Gastroesophageal sphincter (tissue), 4 donors: Measurements from ENCODE around the gene GNB5. TPM values are rescaled to one million over a fixed set of nuclear protein-coding genes. Genes with fewer than 3 reads are reported as not detected.

Experiments used
- ATAC-seq: fragments of 150-250 bp; one replicate; pipeline ENCODE4 v1.9.1; 2016; ENCODE audit warnings: mild to moderate bottlenecking, moderate library complexity
- H3K27ac ChIP-seq, 4 donors: fragments of 200-600 bp; sonication (generic) in 3 of 4; 1 replicate in 3 of 4; 2 replicates in 1 of 4; pipeline ENCODE4 v1.5.1; 2016 to 2019
- H3K27me3 ChIP-seq: fragments of 200-600 bp; sonication (generic); one replicate; pipeline ENCODE4 v1.5.1; 2019
- H3K36me3 ChIP-seq, 2 donors: fragments of 200-600 bp; sonication (generic); one replicate each; pipeline ENCODE4 v1.5.1; 2019; ENCODE audit warnings: control low read depth in 1 of 2
- H3K4me1 ChIP-seq, 3 donors: fragments of 200-600 bp; sonication (generic); 1 replicate in 2 of 3; 2 replicates in 1 of 3; pipeline ENCODE4 v1.5.1; 2016 to 2019; ENCODE audit warnings: control low read depth in 2 of 3
- H3K4me3 ChIP-seq, 2 donors: fragments of 200-600 bp; sonication (generic); one replicate each; pipeline ENCODE4 v1.5.1; 2019; ENCODE audit warnings: mild to moderate bottlenecking in 1 of 2, moderate library complexity in 1 of 2
- H3K9me3 ChIP-seq, 3 donors: fragments of 200-600 bp; sonication (generic); one replicate each; pipeline ENCODE4 v1.5.1; 2017 to 2019; ENCODE audit warnings: control low read depth in 2 of 3
- CTCF ChIP-seq, 4 experiments: fragments of 200-600 bp in 2 of 4; fragments of 450-650 bp in 2 of 4; sonication (generic) in 1 of 4; IDR thresholded peaks; one replicate each; pipeline ENCODE4 v1.5.1; 2017 to 2019; ENCODE audit warnings: antibody characterized with exemption in 4 of 4, mild to moderate bottlenecking in 2 of 4, moderate library complexity in 2 of 4
- EP300 ChIP-seq: sonication (generic); formaldehyde crosslinking; IDR thresholded peaks from one replicate; pipeline ENCODE4 v1.6.1; 2017; ENCODE audit warnings: antibody characterized with exemption, mild to moderate bottlenecking
- POLR2A ChIP-seq, 2 donors: fragments of 450-650 bp; IDR thresholded peaks; one replicate each; pipeline ENCODE4 v1.6.1; 2017; ENCODE audit warnings: antibody characterized with exemption in 2 of 2, mild to moderate bottlenecking in 2 of 2, moderate library complexity in 1 of 2
- POLR2AphosphoS5 ChIP-seq: sonication (generic); formaldehyde crosslinking; IDR thresholded peaks from one replicate; pipeline ENCODE4 v1.6.1; 2017; ENCODE audit warnings: antibody characterized with exemption
- WGBS, 2 donors: methylation state at CpG; one replicate each; pipeline ENCODE4 v1.1.5; 2018; ENCODE audit warnings: low coverage in 1 of 2; 5-methylcytosine and 5-hydroxymethylcytosine counted together
- total RNA-seq, 4 donors: library from RNA; depleted of rRNA; stranded (reverse); fragments of >200 nt; gene quantifications; one replicate each; pipeline ENCODE4 v1.1.0, GENCODE V29; 2016

Gene GNB5
- total RNA-seq, 4 donors from 2014 or later: 37.8 to 57.3 (median 47.9) TPM

DNA sequence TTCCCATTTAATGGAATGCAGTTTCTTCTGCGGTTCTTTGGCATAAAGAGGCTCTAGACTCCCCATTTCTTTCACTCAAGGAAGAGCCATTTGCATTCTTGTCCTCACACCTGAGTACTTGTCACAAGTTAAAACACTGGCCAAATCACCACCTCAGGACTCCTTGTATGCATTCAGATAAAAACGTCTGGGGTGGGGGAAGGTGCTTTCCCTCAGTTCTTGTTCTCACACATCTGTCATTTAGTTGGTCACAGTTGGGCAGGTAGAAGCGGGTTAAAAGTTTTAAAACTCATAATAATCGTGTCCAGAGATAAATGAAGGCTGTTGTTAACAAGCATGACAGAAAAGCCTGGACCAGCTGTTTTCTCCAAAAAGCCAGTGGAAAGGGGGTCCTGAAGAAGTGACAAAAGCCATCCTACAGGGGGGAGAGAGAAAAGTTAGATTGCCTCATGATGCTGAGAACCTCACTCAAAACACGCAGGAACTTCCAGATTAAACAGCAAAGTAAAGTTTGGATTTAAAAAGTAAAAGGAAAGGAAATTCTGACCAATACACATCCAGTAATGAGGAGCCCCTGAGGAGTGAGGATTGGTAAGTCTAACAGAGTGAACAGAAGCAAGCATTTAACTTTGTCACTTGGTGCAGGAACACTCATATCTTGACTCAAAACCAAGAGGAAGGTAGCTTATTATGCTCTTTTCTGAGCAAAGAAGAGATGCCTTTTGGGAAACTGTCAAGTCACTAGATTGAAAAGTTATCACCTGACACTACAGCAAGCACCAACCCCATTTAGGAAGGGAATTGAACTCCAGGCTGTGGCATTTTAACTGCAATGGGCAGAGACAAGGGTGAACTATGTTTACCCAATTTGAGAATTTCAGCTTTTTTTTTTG is 81.4 kb downstream of the GNB5 start:
- no peaks in the 10 kb centered on the region for H3K9me3 ChIP-seq
- H3K4me1 ChIP-seq: peaks cover 0 to 11% (median 10%) of the 10 kb centered on the region in 3 donors
- H3K36me3 ChIP-seq: no peaks in the 10 kb centered on the region
- WGBS, 2 donors: 46 to 57% methylated on average over 4 to 5 of the region's 5 CpGs
- no peak overlapping the region for H3K27ac ChIP-seq
- no peak overlapping the region for H3K4me3 ChIP-seq
- TF ChIP-seq POLR2A (IDR thresholded peaks at IDR 0.05) (no peak), POLR2AphosphoS5 (no peak), EP300 (no peak), CTCF (IDR thresholded peaks at IDR 0.05) (no peak)
- ATAC-seq: no peak
- peaks cover 75% of the 10 kb centered on the region for H3K27me3 ChIP-seq

DNA sequence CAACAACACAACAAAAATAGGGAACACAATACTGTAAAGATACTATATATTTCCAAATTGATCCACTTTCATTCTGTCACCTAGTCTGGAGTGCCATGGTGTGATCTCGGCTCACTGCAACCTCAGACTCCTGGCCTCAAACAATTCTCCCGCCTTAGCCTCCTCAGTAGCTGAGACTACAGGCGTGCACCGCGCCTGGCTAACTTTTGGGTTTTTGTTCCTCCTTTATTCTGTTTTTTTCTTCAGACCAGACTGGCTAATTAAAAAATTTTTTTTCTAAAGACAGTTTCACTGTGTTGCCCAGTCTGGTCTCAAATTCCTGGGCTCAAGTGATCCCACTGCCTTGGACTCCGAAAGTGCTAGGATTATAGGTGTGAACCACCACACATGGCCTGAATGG is 84.0 kb downstream of the GNB5 start:
- TF ChIP-seq POLR2AphosphoS5: no peak
- no peak for TF ChIP-seq CTCF (IDR thresholded peaks at IDR 0.05)
- no peak for TF ChIP-seq EP300
- no peak for TF ChIP-seq POLR2A (IDR thresholded peaks at IDR 0.05)
- Histone ChIP-seq H3K27me3 (peaks cover 51% of the 10 kb centered on the region), H3K9me3 (no peaks in the 10 kb centered on the region), H3K27ac (no peak overlapping the region), H3K4me1 (peaks cover 0 to 11% (median 6%) of the 10 kb centered on the region in 3 donors), H3K36me3 (no peaks in the 10 kb centered on the region), H3K4me3 (no peak overlapping the region)
- WGBS, 2 donors: 95 to 99% methylated on average over 5 to 6 of the region's 6 CpGs
- no peak for ATAC-seq

DNA sequence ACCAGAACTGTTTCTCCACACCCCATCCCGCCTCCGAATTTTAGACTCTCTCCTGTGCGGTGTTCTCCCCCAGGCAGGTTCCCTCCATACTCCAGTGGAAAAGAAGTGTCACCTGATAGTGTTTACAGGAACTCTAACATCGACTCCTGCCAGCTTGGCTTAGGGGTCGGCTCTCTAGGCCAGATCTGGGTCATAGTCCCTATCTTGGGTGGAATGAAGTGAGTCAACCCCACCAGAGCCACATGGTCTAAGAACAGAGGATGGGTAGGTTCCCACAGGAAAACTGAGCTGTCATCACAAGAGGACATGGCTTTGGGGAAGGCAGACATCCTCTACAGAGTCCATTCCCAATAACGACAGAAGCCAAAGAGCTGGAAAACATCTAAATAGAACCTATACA is 84.6 kb downstream of the GNB5 start:
- no peaks in the 10 kb centered on the region for H3K36me3 ChIP-seq
- H3K27me3 ChIP-seq: peaks cover 45% of the 10 kb centered on the region
- H3K4me3 ChIP-seq: no peak overlapping the region
- H3K9me3 ChIP-seq: no peaks in the 10 kb centered on the region
- H3K4me1 ChIP-seq: peaks cover 0 to 6% (median 0%) of the 10 kb centered on the region in 3 donors
- TF ChIP-seq POLR2A (IDR thresholded peaks at IDR 0.05) (no peak), EP300 (no peak), POLR2AphosphoS5 (no peak), CTCF (IDR thresholded peaks at IDR 0.05) (no peak)
- H3K27ac ChIP-seq: no peak overlapping the region
- ATAC-seq: no peak
- 75 to 100% methylated on average over 3 to 4 of the region's 6 CpGs for WGBS, 2 donors

GRCh38 chr15:52105846-52106245 is 85.3 kb downstream of the GNB5 start:
- H3K4me3 ChIP-seq: no peak overlapping the region
- no peaks in the 10 kb centered on the region for H3K9me3 ChIP-seq
- no peak for ATAC-seq
- 94 to 100% methylated on average over 2 of the region's 2 CpGs for WGBS, 2 donors
- peaks cover 37% of the 10 kb centered on the region for H3K27me3 ChIP-seq
- TF ChIP-seq EP300 (no peak), POLR2AphosphoS5 (no peak), CTCF (IDR thresholded peaks at IDR 0.05) (no peak), POLR2A (IDR thresholded peaks at IDR 0.05) (no peak)
- H3K27ac ChIP-seq: no peak overlapping the region
- peaks cover 0 to 6% (median 0%) of the 10 kb centered on the region in 3 donors for H3K4me1 ChIP-seq
- H3K36me3 ChIP-seq: no peaks in the 10 kb centered on the region

- Histone ChIP-seq H3K4me1 (peaks cover 0 to 6% (median 0%) of the 10 kb centered on the region in 3 donors), H3K9me3 (no peaks in the 10 kb centered on the region), H3K27me3 (peaks cover 24% of the 10 kb centered on the region), H3K4me3 (no peak overlapping the region), H3K36me3 (no peaks in the 10 kb centered on the region), H3K27ac (no peak overlapping the region)
- ATAC-seq: no peak
- no peak for TF ChIP-seq POLR2A (IDR thresholded peaks at IDR 0.05)
- TF ChIP-seq EP300: no peak
- no peak for TF ChIP-seq CTCF (IDR thresholded peaks at IDR 0.05)
- TF ChIP-seq POLR2AphosphoS5: no peak
- 74 to 83% methylated on average over 5 of the region's 5 CpGs for WGBS, 2 donors
Observed at GRCh38 chr15:52104532-52105004, 86.6 kb downstream of the GNB5 start.
